SK-N-SH treated with all-trans-retinoic acid at 6 μM for 48 hours (cell line): Measurements from ENCODE around the gene COX14.

ENCODE experiments used
- ATAC-seq: fragments of 200-7000 bp; cut with Tn5 transposase; 3 replicates; pipeline ENCODE4 v1.9.1; 2020; ENCODE audit warnings: mild to moderate bottlenecking, moderate library complexity
- ARNTL ChIP-seq: fragments of 450-650 bp; formaldehyde crosslinking; IDR thresholded peaks from 2 replicates; pipeline ENCODE4 v1.5.0; 2020; ENCODE audit warnings: low read depth, mild to moderate bottlenecking, moderate library complexity, borderline replicate concordance
- BACH2 ChIP-seq: fragments of 250-450 bp; sonication (Bioruptor Pico); IDR thresholded peaks from 2 replicates; pipeline ENCODE4 v1.9.0; 2021; ENCODE audit warnings: mild to moderate bottlenecking, borderline replicate concordance
- CSDC2 ChIP-seq: fragments of 250-450 bp; sonication (Bioruptor Pico); IDR thresholded peaks from 2 replicates; pipeline ENCODE4 v1.5.0; 2020; ENCODE audit warnings: mild to moderate bottlenecking, moderate library complexity
- SNAI2 ChIP-seq: fragments of 250-450 bp; sonication (Bioruptor Pico); IDR thresholded peaks from 2 replicates; pipeline ENCODE4 v1.5.0; 2020; ENCODE audit warnings: mild to moderate bottlenecking, moderate library complexity
- ZC3H10 ChIP-seq: fragments of 250-450 bp; sonication (Bioruptor Pico); IDR thresholded peaks from 2 replicates; pipeline ENCODE4 v1.5.1; 2021; ENCODE audit warnings: mild to moderate bottlenecking, moderate library complexity
- ZNF565 ChIP-seq: fragments of 450-650 bp; formaldehyde crosslinking; conservative IDR thresholded peaks from 2 replicates; pipeline ENCODE4 v1.5.0; 2020; ENCODE audit warnings: low read depth, mild to moderate bottlenecking, moderate library complexity
- ZNF70 ChIP-seq: fragments of 450-650 bp; formaldehyde crosslinking; IDR thresholded peaks from 2 replicates; pipeline ENCODE4 v1.5.0; 2020; ENCODE audit warnings: mild to moderate bottlenecking, moderate library complexity
- ZNF8 ChIP-seq: fragments of 450-650 bp; formaldehyde crosslinking; IDR thresholded peaks from 2 replicates; pipeline ENCODE4 v1.5.0; 2020; ENCODE audit warnings: mild to moderate bottlenecking, moderate library complexity
- TF ChIP-seq, protein P1 (sequence below): fragments of 250-450 bp; sonication (Bioruptor Pico); IDR thresholded peaks from 2 replicates; pipeline ENCODE4 v1.8.0; 2020; ENCODE audit warnings: mild to moderate bottlenecking, moderate library complexity, borderline replicate concordance
- TF ChIP-seq, protein P2 (sequence below): fragments of 250-450 bp; sonication (Bioruptor Pico); IDR thresholded peaks from 2 replicates; pipeline ENCODE4 v1.5.1; 2020; ENCODE audit warnings: low read depth, mild to moderate bottlenecking, moderate library complexity
- TF ChIP-seq, protein P3 (sequence below): fragments of 250-450 bp; sonication (Bioruptor Pico); IDR thresholded peaks from 2 replicates; pipeline ENCODE4 v1.5.1; 2021; ENCODE audit warnings: mild to moderate bottlenecking, moderate library complexity
- TF ChIP-seq, protein P4 (sequence below): fragments of 250-450 bp; sonication (Bioruptor Pico); IDR thresholded peaks from 2 replicates; pipeline ENCODE4 v1.8.0; 2021; ENCODE audit warnings: low read depth, mild to moderate bottlenecking, moderate library complexity, borderline replicate concordance
- TF ChIP-seq, protein P5 (sequence below): fragments of 250-450 bp; sonication (Bioruptor Pico); IDR thresholded peaks from 2 replicates; pipeline ENCODE4 v1.5.0; 2020; ENCODE audit warnings: mild to moderate bottlenecking, moderate library complexity

The COX14 gene

DNA sequence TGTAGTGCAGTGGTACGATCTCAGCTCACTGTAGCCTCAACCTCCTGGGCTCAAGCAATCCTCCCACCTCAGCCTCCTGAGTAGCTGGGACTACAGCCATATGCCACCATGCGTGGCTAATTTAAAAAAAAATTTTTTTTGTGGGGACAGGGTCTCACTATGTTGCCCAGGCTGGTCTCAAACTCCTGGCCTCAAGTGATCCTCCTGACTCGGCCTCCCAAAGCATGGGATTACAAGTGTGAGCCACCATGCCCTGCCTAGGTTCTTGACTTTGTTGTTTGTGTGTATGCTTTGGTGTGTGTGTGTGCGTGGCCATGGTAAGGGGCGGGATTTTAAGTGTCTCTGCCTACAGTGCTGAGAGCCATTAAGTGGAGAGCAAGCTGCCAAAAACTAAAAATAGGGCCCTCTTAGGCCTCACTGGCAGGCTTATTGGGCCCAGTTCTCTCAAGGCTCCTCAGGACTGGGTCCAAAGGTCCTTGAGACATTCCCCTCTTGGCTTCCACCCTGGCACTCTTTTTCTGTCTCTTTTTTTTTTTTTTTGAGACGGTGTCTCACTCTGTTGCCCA, 5.1 kb downstream of the COX14 start:
- no peak for ATAC-seq
- TF ChIP-seq, protein P1, sequence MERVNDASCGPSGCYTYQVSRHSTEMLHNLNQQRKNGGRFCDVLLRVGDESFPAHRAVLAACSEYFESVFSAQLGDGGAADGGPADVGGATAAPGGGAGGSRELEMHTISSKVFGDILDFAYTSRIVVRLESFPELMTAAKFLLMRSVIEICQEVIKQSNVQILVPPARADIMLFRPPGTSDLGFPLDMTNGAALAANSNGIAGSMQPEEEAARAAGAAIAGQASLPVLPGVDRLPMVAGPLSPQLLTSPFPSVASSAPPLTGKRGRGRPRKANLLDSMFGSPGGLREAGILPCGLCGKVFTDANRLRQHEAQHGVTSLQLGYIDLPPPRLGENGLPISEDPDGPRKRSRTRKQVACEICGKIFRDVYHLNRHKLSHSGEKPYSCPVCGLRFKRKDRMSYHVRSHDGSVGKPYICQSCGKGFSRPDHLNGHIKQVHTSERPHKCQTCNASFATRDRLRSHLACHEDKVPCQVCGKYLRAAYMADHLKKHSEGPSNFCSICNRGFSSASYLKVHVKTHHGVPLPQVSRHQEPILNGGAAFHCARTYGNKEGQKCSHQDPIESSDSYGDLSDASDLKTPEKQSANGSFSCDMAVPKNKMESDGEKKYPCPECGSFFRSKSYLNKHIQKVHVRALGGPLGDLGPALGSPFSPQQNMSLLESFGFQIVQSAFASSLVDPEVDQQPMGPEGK = no peak
- TF ChIP-seq, protein P2, sequence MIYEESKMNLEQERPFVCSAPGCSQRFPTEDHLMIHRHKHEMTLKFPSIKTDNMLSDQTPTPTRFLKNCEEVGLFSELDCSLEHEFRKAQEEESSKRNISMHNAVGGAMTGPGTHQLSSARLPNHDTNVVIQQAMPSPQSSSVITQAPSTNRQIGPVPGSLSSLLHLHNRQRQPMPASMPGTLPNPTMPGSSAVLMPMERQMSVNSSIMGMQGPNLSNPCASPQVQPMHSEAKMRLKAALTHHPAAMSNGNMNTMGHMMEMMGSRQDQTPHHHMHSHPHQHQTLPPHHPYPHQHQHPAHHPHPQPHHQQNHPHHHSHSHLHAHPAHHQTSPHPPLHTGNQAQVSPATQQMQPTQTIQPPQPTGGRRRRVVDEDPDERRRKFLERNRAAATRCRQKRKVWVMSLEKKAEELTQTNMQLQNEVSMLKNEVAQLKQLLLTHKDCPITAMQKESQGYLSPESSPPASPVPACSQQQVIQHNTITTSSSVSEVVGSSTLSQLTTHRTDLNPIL (CRISPR knock-in tag) = no peak
- TF ChIP-seq CSDC2 (CRISPR knock-in tag) = no peak

DNA sequence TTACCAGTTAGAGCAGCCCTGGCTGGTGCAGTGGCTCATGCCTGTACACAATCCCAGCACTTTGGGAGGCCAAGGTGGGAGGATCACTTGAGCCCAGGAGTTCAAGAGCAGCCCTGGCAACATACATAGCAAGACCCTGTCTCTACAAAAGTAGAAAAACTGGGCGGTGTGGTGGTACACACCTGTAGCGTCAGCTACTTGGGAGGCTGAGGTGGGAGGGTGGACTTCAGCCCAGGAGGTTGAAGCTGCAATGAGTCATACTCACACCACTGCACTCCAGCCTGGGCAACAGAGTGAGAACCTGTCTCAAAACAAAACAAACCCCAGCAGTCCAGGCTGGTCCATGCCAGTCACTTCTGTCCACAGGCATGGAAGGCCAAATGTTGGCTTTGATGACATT, 7.4 kb downstream of the COX14 start:
- TF ChIP-seq, protein P3, sequence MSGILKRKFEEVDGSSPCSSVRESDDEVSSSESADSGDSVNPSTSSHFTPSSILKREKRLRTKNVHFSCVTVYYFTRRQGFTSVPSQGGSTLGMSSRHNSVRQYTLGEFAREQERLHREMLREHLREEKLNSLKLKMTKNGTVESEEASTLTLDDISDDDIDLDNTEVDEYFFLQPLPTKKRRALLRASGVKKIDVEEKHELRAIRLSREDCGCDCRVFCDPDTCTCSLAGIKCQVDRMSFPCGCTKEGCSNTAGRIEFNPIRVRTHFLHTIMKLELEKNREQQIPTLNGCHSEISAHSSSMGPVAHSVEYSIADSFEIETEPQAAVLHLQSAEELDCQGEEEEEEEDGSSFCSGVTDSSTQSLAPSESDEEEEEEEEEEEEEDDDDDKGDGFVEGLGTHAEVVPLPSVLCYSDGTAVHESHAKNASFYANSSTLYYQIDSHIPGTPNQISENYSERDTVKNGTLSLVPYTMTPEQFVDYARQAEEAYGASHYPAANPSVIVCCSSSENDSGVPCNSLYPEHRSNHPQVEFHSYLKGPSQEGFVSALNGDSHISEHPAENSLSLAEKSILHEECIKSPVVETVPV (CRISPR knock-in tag) = no peak
- no peak for TF ChIP-seq SNAI2 (CRISPR knock-in tag)
- no peak for TF ChIP-seq BACH2 (CRISPR knock-in tag)
- TF ChIP-seq, protein P2 (CRISPR knock-in tag) = no peak
- TF ChIP-seq, protein P4, sequence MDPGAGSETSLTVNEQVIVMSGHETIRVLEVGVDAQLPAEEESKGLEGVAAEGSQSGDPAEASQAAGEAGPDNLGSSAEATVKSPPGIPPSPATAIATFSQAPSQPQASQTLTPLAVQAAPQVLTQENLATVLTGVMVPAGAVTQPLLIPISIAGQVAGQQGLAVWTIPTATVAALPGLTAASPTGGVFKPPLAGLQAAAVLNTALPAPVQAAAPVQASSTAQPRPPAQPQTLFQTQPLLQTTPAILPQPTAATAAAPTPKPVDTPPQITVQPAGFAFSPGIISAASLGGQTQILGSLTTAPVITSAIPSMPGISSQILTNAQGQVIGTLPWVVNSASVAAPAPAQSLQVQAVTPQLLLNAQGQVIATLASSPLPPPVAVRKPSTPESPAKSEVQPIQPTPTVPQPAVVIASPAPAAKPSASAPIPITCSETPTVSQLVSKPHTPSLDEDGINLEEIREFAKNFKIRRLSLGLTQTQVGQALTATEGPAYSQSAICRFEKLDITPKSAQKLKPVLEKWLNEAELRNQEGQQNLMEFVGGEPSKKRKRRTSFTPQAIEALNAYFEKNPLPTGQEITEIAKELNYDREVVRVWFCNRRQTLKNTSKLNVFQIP = no peak
- TF ChIP-seq, protein P5, sequence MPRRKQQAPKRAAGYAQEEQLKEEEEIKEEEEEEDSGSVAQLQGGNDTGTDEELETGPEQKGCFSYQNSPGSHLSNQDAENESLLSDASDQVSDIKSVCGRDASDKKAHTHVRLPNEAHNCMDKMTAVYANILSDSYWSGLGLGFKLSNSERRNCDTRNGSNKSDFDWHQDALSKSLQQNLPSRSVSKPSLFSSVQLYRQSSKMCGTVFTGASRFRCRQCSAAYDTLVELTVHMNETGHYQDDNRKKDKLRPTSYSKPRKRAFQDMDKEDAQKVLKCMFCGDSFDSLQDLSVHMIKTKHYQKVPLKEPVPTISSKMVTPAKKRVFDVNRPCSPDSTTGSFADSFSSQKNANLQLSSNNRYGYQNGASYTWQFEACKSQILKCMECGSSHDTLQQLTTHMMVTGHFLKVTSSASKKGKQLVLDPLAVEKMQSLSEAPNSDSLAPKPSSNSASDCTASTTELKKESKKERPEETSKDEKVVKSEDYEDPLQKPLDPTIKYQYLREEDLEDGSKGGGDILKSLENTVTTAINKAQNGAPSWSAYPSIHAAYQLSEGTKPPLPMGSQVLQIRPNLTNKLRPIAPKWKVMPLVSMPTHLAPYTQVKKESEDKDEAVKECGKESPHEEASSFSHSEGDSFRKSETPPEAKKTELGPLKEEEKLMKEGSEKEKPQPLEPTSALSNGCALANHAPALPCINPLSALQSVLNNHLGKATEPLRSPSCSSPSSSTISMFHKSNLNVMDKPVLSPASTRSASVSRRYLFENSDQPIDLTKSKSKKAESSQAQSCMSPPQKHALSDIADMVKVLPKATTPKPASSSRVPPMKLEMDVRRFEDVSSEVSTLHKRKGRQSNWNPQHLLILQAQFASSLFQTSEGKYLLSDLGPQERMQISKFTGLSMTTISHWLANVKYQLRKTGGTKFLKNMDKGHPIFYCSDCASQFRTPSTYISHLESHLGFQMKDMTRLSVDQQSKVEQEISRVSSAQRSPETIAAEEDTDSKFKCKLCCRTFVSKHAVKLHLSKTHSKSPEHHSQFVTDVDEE (CRISPR knock-in tag) = no peak
- ATAC-seq = no peak

DNA sequence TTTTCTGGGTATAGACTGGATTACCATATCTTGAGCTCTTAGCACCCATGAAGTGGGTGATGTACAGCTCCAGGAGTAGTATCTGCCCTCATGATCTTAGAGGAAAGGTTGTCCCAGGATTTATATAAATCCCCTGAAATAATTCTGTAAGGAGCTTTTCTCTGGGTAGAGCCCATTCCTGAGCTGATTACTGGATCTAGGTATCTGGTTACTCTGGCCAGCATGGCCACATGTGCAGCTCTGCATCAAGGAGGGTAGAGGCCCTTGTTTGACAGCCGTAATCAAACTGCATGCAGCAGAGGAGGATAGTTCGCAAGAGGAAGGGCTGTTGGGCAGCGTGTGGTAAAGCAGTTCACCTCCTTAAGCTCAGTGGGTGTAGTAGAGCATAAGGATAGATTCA, 8.5 kb downstream of the COX14 start:
- TF ChIP-seq ZNF70 (CRISPR knock-in tag) = no peak
- no peak for TF ChIP-seq ZNF8 (CRISPR knock-in tag)
- TF ChIP-seq, protein P1 = no peak
- TF ChIP-seq, protein P5 (CRISPR knock-in tag) = no peak
- TF ChIP-seq ZC3H10 (CRISPR knock-in tag) = no peak
- TF ChIP-seq ARNTL (CRISPR knock-in tag) = no peak
- TF ChIP-seq ZNF565 (CRISPR knock-in tag) = no peak
- ATAC-seq = no peak
